H4 (cell line): ENCODE data around the gene TNK2. TPM values are rescaled to one million over a fixed set of nuclear protein-coding genes. Genes with fewer than 3 reads are reported as not detected.
"Not testable (repeated sequence)": the region's sequence is repeated elsewhere in the genome, so short reads cannot be mapped to it uniquely, and the experiment has no call there.

Source experiments
- DNase-seq: peaks from one replicate; pipeline ENCODE4 v3.0.0-alpha.2; 2015; ENCODE audit warnings: low spot score
- total RNA-seq: library from RNA; depleted of rRNA; stranded (reverse); fragments of >200 nt; shearing (Covaris generic); gene quantifications from 2 replicates; pipeline ENCODE4 v1.2.3, GENCODE V29; 2014

TNK2 gene
- total RNA-seq, 1 experiment from 2014 or later: 3.7 TPM

DNA sequence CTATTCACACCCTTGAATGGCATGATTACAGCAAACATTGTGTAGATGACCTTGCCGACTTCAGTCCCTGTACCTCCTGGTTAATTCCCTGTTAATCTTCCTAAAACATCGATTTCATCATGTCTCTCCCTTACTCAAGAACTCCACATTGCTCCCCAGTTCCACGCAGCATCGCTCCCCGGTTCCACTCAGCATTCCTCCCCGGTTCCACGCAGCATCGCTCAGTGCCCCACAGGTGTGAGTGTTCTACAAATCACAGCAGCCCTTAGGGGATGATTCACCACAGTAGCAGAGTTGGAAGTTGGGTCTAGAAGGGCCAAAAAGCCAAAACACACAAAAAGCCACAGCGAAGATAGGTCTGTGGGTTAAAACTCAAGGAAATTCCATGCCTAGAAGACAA lies 8.6 kb upstream of the TNK2 start:
- no peak for DNase-seq

DNA sequence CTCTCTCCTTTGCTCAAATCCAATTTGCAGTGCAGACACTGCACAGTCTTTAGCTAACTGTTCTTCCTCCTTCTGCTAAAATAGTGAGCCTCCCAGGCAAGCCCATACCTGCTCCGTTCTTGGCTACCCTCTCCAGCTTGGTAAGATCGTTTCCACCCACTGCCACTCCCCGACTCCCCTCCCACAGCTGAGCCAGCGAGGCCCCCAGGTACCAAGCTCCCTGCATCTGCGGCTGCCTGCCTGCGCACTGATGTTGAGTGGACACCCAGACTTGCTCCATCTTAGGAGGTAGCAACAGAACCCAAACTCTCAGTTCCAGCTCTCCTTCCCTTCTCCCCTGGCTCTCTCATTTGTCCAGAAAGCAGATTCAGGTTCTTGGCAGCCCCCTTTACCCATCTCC lies 7.9 kb upstream of the TNK2 start:
- no peak for DNase-seq

DNA sequence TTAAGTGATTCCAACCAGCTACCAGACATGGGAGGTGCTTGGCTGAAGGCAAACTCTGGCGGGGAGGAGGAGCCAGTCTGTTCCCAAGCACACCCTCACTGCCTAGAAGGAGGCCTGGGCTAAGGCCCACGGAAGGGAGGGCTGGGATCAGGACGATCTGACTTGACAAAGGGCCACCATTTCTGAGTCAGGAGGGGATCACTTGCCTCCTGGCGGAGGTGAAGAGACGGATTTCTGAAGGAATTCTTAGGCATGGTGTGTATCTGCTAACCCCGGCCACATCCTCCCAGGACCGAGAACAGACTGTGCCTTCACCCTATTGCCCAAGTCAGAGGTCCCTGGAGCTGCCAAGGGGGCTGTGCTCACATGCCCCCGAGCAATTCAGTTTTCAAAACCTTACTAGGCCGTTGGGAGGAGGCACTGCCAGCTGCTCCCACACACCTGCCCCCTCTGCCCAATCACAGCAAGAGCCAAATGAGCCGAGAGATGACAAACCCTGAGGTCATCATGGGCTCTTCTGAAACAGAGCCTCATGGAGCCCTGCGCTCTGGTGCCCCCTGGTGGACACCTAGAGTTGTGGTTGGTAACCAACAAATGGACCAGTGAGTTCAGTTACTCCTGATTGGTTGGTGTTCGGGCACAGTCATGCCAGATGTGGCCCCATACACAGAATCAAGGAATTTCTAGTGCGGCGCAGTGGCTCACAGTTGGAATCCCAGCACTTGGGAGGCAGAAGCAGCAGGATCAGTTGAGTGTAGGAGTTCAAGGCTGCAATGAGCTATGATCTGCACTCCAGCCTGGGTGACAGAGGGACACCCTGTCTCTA lies 6.5 kb upstream of the TNK2 start:
- peak; percentile 98 for DNase-seq

DNA sequence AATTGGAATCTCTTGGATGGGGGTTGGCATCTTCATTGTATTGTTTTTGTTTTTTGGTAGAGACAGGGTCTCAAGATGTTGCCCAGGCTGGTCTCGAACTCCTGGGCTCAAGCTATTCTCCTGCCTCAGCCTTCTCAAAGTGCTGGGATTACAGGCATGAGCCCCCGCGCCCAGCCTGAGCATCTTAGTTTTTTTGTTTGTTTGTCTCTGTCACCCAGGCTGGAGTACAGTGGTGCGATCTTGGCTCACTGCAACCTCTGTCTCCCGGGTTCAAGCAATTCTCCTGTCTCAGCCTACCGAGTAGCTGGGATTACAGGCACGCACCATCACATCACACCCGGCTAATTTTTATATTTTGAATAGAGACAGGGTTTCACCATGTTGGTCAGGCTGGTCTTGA lies 5.8 kb upstream of the TNK2 start:
- not testable (repeated sequence) for DNase-seq

DNA sequence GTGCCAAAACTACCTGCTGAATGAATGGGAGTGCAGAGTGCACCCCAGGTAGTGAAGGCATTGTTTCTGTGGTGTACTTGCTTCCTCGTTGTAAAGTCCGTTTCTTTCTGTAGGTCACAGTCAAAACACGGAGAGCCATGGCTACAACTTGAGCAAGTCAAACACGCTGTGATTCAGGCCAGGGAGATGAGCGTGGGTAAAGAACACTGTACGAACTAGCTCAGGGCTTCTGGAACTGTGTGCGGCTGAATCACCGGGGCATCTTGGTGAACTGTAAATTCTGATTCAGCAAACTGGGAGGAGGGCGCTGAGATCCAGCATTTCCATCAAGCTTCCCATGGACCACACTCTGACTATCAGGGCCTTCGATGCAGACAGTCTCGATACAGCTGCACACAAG lies 5.0 kb upstream of the TNK2 start:
- DNase-seq: no peak

DNA sequence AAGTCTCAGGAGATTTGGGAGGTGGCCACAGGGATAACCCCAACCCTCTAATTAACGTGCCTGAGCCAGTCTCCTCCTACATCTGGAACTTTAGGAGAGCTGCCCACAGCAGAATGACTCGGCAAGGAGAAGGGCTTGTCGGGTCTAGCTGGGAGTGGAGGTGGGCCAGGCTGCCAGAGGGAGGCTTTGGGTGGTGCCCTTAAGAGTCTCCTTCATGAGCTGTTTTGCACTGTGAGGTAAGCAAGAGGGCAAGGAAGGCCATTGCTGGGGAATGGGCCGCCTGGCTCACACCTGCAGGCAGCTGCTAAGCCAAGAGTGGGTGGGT lies 3.6 kb upstream of the TNK2 start:
- DNase-seq: peak; percentile 68

DNA sequence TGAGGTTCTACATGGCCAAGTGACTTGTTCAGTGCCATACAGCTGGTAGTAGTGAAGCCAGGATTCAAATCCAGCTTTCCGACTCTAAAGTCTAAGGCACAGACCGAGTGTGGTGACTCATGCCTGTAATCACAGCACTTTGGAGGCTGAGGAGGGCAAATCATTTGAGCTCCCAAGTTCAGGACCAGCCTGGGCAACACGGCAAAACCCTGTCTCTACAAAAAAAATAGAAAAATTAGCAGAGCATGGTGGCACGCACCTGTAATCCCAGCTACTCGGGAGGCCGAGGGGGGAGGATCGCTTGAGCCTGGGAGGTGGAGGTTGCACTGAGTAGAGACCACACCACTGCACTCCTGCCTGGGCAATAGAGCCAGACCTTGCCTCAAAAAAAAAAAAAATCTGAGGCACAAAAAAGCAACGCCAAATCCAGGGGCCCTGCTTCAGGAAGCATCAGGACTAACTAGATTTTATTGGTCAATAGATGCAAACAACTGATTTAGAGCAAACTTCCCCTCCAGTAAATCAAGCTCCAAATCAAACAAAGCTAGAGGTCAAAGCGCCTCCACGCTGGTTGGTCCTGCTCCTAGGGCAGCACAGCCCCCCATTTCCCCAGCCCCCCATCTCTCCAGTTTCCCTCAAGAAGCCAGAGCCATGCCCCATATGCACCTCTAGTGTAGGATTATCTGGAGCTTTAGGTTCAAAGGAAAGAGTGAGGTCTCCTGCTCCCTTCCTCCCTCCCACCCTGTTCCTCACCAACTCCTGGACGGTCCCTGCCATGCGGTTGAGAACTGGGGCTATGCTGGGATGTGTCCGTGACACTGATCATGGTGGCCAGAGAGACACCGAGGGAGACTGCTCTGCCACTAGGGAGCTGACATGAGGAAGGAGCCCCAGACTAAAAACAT lies 2.9 kb upstream of the TNK2 start:
- no peak for DNase-seq

DNA sequence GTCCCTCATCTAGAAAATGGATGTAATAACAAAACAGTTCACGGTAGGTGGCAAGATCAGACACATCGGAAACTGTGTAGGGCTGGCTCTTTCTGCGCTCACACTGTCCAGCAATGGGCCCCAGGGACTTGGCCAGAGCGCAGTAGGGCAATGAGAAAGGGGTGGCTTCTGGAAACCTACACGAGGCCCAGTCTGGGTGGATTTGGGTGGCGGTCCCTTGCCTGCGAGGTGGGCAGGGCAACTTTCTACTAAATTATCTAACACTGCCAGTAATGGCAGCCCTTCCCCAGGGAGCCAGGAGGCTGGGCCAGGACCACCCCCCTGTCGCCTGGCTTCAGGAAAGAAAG lies 2.1 kb upstream of the TNK2 start:
- no peak for DNase-seq

DNA sequence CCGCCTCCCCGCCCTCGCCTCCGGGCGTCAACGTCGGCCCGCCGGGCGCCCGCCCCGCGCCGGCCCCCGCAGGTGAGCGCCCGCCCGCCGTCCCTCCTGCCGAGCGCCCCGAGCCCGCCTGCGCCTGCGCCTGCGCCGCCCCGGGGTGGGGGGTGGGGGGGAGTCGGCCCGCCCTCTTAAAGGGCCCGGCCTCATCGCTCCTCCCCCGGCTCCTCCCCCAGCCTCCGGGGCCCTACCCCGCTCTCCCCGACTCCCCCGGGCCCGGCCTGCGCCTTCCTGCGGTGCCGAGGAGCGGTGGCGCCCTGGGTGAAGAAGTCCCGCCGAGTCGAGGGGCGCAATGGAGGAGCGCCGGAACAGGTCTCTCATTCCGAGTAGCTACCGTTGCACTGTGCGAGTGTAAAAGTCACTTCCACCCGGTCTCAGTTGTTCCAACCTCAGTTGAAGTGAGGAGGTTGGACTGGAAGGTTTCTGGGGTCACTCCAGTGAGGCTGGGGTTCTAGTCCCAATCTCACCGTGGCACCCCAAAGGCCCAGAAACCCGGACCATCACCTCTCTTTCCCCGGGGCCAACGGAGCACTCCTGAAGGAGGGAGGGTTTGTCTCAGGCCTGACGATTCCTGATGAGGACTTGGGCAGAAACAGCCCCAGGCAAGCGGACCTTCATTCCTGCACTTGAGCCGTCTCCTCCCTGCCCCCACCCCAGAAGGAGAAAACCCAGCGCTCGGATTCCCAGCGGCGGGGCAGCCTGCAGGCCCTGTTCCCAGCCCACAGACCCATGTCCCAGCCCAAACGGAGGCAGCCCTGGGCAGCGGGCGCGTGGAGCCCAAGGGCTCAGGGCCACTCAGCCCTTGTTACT lies 1.5 kb upstream of the TNK2 start:
- DNase-seq: peak; percentile 55

DNA sequence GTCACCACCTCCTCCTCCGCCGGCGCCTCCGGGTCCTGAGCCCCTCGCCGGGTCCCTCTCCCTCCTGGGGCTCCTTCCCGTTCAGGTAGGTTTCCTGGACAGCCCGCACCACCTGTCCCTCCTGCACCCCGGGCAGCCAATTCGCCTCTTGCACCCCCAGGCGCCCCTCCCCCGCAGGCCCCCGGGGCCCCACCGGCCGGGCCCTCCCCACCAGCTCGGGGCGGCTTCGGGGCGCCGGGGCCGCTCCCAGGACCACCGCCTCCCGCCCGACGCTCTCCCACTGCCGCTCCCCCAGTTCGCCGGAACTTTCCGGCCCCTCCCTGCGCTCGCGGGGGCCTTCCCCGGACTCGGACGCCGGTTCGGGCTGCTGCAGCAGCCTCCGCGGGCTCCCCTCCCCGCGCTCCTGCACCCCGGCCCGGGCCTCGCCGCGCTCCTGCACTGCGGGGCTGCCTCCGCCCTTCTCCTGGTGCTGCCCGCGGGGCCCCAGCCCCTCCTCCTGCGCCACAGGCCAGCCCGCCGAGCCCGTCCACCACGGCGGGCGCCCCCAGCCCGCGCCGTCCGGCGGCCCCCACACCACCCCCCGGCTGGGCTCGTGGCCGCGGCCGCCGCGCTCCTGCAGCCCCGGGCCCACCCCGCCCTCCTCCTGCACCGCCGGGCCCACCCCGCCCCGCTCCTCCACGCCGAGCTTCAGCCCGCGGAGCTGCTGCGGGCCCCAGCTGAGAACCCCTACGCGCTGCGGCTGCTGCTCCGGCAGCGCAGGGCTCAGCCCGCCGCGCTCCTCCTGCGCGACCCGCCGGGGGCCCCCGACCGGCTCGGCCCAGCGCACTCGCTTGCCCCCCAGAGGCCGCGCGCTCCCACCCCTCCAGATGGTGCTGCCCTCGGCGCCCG lies 587 bp upstream of the TNK2 start:
- no peak for DNase-seq

GRCh38 chr3:195907684-195907933 lies 742 bp downstream of the TNK2 start:
- no peak for DNase-seq

GRCh38 chr3:195906865-195907683 lies 1.3 kb downstream of the TNK2 start:
- no peak for DNase-seq

DNA sequence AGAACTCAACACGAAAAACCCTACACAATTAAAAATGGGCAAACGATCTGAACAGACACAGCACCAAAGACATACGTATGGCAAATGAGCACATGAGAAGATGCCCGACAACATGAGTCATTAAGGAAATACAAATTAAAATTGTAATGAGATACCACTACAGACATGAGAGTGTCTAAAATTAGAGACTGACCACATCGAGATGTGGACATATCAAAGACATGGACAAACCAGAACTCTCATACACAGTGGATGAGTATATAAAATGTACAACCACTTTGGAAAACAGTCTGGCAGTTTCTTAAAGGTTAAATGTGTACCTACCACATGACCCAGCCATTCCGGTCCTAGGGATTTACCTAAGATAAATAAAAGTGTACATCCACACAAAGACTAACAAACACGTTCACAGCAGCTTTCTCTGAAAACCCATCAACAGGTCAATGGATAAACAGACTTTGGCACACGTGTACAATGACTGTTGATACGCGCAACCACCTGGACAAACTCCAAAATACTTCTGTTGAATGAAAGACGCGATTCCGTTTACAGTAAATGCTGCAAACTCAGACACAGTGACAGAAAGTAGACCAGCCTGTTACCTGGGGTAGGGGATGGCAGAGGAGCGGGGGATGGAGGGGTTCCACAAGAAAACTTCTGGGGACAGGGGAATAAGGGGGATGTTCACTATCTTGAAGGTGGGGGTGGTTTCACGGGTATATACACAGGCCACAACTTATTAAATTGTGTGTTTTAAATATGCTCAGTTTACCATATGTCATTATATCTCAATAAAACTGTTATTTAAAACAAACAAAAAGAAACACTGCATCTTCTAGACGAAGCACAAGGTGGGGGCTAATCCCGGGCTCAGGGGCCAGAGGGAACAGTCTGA lies 2.1 kb downstream of the TNK2 start:
- DNase-seq: peak; percentile 63

- DNase-seq: no peak
Measured at GRCh38 chr3:195904368-195904767, 4.0 kb downstream of the TNK2 start.

- DNase-seq: no peak
Measured at GRCh38 chr3:195903950-195904290, 4.4 kb downstream of the TNK2 start.

- not testable (repeated sequence) for DNase-seq
Measured at GRCh38 chr3:195902634-195903033, 5.7 kb downstream of the TNK2 start.

DNA sequence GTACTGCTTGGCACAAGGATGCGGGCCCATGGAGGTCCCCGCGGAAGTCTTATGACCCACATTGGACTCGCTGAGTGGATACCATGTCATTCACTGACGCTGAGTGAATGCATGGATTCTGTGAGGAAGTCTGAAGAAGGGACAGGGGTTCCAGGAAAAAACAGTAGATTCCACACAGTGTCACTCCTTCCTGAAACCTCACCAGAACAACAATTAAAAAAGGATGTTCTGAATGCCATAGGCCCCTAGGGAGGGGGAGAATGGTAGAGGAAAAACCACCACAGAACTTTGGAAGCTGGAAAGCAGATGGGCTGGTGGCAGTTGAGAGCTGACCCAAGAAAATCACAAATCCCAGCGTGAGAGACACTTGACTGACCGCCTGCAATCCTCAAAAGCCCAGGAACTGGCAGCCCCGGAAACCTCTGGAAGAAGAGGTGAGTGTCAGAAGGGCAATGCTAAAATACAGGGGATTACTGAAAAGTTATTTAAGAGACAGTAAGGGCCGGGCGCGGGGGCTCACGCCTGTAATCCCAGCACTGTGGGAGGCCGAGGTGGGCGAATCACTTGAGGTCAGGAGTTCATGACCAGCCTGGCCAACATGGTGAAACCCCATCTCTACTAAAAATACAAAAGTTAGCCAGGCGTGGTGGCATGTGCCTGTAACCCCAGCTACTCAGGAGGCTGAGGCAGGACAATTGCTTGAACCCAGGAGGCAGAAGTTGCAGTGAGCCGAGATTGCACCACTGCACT lies 6.3 kb downstream of the TNK2 start:
- not testable (repeated sequence) for DNase-seq

DNA sequence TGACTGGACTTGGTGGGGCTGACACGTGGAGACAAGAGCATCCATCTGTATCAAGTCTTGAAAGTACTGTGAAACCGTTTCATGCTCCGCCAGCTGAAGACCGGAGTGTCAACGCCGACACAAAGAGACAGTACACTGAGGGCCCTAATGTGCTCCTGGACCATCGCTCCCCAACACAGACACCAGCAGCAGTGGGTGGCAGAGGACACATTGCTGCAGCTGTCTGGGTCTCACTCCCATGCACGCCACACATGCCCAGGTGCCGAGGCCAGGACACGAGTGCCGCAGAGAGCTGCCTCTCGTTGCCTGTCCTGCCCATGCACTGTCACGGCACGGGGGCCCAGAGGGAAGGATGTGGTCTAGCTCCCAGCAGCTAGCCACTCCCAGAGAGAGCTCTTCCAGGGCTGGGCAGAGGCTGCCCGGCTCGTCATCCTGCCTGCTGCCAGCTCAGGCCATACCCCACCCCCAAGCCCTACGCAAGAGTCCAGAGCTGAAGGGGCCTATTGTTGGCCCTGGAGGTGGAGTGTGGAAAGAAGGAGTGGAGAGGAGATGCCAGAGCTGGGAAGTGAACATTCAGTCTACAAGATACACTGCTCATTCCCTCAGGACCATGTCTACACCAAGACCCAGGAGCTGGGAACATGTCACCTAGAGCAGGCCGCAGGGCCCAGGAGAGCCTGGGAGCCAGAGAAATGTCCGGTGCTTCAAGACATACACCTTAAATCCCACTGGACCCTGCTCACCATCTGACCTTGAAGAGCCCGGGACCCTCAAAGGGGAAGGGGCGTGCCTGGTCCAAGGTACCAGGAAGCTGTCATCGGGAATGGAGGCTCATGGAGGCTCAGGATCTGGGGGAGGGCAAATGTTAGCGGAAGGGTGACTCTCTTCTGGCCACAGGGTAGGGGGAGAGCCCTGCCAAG lies 7.7 kb downstream of the TNK2 start:
- DNase-seq: peak; percentile 98
